ENCODE data around the gene ACSL5.
"Not testable (repeated sequence)": the region's sequence is repeated elsewhere in the genome, so short reads cannot be mapped to it uniquely, and the experiment has no call there.

ACSL5 gene

DNA sequence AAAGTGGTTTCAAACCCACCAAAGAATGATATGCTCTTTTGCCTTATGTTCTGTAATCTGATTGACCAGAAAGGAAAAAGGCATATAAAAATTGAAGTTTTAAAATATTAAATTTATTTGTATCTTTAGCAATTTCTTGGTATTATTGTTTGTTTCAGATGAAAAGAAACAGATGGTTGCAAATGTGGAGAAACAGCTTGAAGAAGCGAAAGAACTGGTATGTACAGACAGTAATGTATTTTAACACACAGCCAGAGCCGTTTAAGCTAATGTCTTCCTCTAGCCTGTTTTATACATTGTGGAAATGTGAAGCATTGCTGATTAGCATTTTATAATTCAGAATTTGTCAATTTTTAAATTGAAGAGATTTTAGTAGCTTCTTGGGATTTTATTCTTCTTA is 86.5 kb downstream of the ACSL5 start:
- in situ Hi-C loops (cut with MboI; ENCODE audit: low sequenced_read_pairs), result no loop called here

GRCh38 chr10:112461029-112461887 is 87.3 kb downstream of the ACSL5 start:
- in situ Hi-C loops (cut with MboI; ENCODE audit: low sequenced_read_pairs), result no loop called here

DNA sequence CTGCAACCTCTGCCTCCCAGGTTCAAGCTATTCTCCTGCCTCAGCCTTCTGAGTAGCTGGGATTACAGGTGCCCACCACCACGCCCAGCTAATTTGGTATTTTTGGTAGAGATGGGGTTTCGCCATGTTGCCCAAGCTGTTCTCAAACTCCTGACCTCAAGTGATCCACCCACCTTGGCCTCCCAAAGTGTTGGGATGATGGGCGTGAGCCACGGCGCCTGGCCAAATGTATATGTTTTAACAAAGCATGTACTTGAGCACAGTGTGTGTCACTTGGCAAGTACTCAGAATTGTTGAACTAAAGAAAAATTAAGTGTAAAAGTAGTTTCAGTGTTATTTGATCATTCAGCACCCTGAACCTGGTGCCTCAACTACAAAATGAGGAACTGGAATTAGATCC is 90.2 kb downstream of the ACSL5 start:
- in situ Hi-C loops (cut with MboI; ENCODE audit: low sequenced_read_pairs), result not testable (repeated sequence)

- in situ Hi-C loops (cut with MboI; ENCODE audit: low sequenced_read_pairs), result no loop called here
Observed at GRCh38 chr10:112465299-112465883, 91.5 kb downstream of the ACSL5 start.

GRCh38 chr10:112466802-112467201 is 92.9 kb downstream of the ACSL5 start:
- in situ Hi-C loops (cut with MboI; ENCODE audit: low sequenced_read_pairs), result no loop called here

GRCh38 chr10:112467541-112468075 is 93.7 kb downstream of the ACSL5 start:
- in situ Hi-C loops (cut with MboI; ENCODE audit: low sequenced_read_pairs), result no loop called here

GRCh38 chr10:112471878-112472487 is 98.1 kb downstream of the ACSL5 start:
- in situ Hi-C loops (cut with MboI; ENCODE audit: low sequenced_read_pairs), result no loop called here

- in situ Hi-C loops (cut with MboI; ENCODE audit: low sequenced_read_pairs), result no loop called here
Observed at GRCh38 chr10:112475575-112476218, 101.8 kb downstream of the ACSL5 start.

Measured in hTERT RPE-1 (cell line).